ENCODE results near the gene INS.

The INS gene

DNA sequence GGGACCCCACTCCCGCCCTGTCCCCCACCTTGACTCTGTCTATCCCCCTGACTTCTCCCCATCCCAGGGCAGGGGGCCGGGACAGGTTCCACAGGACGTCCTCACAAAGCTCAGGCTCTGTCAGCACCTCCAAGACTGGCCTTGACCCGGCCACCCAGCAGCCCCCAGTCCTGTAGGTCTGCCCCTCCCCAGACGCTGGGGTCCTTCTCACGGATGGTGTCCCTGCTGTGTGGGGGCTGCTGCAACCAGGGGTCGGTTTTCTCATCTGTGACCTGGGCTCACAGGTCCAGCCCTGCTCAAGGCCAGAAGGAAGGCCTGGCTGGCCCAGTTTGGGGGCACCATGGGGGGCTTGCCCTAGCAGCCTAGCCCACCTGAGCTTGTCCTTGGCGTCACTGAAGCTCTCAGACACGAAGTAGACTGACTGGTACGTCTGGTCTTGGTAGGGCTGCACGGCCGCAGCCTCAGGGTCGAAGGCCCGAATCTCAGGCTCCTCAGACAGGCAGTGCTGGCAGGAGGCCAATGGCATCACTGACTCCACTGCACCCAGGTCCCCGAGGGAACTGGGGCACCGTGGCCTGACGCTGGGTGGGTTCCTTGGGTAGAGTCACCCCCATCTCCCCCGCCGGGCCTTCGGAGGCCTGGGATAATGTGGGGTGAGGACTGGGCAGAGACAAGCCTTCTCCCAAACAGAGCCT is 4.0 kb upstream of the INS start:
- DNase-seq: no peak

DNA sequence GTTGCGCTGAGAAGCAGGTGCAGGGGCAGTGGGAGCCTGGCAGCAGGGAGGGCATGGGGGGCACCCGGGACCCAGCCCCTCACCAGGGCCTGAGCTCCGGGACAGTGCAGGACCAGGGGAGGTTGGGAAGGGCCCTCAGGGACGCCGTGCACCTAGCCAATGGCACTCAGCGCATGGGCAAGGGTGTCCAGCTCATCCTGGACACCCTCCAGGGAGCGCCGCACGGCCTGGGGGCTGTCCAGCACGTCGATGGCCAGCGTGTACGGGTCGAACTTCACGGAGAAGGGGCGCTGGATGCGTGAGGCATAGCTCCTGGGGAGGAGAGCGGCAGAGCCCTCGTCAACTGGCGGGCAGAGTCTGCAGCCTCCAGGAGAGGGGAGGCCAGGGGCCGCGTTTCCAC is 3.1 kb upstream of the INS start:
- DNase-seq: no peak

DNA sequence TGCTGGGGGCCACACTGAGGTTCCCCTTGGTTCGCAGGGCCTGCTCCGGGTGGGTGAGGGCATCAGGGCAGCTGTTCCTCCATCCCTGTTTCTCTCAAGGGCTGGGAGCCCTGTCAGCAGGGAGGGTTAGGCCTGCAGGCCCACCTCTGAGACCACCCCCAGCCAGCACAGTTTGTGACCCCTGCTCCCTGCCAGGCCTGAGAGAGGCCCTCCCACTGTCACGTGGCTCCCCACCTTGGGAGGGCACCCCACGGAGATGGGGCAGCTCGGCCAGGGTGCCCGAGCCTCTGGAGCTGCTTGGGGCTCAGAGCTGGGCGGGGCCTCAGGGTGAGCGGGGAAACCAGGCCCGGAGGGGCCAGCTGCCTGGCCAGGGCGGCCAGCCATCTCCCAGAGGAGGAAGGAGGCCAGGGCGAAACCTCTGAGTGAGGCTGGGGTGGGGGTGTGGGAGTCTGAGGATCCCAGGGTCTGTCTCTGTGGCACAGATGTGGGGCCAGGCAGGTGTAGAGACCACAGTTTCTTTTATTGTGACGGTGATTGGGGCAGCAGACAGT is 2.5 kb upstream of the INS start:
- DNase-seq: no peak

GRCh38 chr11:2159536-2160413 is 1.2 kb downstream of the INS start:
- no peak for DNase-seq

- no peak for DNase-seq
Observed at GRCh38 chr11:2158966-2159365, 2.0 kb downstream of the INS start.

GRCh38 chr11:2158296-2158737 is 2.7 kb downstream of the INS start:
- no peak for DNase-seq

DNA sequence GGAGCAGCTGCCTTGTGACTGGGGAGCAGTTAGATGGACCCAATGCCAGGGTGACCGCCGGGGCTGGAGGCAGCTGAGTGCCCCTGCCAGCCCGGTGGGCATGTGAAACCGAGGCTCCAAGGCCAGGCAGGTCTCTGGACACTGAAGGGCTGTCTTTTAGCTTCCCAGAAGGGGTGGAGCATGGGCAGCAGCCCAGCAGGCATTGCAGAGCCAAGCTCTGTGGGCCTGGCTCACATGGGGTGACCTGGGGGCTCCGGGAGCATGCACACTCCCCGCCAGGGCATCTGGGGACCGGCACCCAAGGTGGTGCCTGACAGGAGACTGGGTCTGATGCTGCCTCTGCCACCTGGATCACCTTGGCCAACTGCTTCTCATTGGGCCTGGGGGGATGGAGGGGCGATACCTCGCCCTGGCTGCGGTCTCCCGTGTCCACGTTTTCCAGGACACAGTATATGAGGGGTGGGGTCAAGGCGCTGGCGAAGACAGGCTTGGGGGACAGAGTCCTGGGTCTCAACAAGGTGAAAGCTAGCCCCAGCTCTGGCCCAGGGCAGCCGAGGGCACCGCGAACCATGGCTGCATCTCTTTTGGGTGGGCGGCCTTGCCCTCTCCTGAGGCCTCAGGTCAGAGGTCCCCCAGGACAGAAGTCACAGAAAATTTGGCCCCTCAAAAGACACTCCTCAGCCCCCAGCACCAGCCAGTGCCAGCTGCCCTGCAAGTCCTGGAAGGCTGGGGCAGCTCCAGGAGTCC is 3.5 kb downstream of the INS start:
- no peak for DNase-seq

DNA sequence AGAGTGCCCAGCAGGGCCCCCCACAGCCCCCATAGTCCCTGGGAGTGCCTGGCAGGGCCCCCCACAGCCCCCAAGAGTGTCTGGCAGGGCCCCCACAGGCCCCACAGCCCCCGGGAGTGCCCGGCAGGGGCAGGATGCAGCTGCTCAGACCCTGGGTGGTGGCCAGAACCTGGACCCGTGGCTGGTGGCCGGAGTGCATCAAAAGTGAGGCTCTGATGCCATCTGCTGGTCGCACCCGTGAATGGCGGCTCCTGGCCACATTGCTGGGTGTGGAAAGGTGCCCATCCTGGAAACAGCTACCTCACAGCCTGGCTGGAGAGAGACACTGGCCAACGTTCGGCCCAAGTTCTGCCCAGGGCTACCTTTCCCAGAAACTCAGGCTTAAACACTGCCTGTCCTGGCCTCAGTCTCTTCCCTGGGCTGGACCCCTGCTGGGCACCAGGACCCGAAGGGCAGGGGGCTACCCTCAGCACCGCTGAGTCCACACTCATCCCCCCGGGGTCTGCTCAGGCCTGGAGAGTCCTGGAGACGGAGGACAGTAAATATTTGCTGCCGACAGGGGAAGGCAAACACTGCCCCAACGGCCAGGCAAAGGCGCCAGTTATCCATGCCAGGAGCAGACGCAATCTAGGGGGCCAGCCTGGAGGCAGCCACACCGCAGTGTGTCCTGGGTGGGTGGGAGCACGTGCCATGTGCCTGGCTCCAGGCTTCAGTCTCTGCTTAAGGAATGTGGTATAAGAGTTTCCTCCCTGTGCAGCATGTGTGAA is 4.4 kb downstream of the INS start:
- no peak for DNase-seq

GRCh38 chr11:2155511-2155910 is 5.5 kb downstream of the INS start:
- DNase-seq: no peak

- no peak for DNase-seq
Observed at GRCh38 chr11:2154889-2155288, 6.1 kb downstream of the INS start.

DNA sequence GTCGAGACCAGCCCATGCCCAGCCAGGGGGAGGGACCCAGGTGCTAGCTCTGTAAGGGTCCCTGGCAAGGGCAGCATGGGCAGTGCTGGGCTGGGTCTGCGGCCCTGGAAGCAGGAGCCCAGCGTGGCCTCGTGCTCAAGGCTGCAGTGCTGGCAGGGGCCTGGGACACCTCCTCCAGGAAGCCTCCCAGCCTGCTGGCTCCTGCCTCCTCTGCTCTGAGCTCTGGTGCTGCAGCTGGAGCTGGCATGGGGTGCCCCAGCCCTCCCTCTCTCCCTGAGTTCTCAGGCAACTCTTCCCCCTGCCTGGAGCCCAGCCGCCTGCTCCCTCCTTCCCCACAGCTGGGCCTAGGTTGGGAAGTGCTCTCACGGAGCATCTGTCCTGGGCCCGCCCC is 6.8 kb downstream of the INS start:
- DNase-seq: no peak

GRCh38 chr11:2153581-2154194 is 7.3 kb downstream of the INS start:
- no peak for DNase-seq

DNA sequence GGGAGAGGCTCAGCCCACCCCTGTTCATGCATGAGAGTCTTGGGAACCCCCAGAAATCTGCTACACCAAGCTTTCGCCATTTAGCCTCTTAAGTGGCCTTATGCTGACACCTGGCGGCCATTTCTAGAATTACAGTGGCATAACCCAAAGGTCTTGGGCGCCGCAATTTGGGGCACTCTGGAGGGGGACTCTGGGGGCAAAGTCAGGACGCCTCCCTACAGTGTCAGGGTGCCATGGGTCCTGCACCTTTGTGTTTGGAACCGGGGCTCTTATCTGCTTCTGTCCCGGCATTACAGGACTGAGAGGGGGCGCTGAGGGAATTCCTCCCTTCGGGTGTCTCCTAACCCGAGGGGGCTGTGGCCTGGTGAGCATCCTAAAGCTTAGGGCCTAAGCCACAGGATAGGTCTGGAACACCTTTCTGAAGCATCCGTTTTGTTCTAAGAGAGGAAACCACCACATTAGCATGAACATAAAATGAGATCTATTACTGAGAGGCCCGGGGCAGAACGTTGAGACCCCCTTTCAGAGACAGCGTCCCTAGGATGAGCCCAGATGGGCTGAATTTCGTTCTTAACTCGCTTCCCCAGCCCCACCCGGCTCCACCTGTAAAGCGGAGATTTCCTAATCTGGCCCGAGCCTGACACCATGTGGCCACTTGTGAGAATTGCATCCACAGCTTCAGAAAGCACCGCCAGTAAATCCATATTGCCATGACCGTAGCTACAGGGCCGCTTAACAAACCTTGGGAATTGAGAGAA is 9.3 kb downstream of the INS start:
- DNase-seq: no peak

DNA sequence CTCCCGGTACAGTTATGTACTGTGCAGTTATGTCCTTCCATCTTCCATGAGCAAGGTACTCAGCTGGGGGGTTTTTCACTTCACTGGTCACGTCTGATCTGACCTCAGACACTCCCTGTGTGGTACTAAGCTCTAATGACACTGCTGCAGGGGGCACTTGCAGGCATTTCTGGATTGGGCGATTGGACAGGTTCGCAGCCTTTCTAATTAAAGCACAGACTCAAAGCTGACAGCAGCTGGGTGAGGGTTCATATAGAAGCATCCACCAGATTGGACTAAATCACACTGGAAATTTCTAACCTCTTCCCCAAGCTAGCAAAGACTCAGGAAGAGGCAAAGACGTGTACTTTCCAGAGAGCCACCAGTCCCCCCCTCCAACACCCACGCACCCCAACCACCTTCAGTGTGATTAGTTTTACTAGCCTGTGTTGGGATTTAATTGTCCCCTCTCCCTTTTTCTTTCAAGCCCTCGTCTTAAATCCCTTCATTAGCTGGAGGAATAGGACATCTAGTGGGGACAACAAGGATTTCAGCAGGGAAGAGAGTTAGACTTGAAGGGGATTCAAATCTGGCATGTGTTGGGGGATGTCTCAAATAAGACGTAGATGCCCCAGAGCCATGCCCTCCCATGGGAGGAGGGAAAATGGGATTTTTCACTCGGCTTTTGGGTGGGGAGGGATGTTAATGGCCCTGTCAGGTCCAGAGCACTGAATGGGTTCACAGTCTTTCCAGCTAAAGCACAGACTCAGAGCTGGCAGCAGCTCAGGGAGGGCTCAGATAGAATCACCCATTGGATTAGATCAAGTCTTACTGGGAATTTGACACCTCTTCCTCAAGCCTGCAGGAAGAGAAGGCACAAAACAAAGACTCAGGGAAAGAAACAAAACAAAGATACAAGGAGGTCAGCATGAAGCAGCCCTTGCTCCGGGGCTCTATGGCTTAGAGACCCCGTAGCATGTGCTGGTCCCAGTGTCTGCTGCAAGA is 10.9 kb downstream of the INS start:
- DNase-seq: no peak

DNA sequence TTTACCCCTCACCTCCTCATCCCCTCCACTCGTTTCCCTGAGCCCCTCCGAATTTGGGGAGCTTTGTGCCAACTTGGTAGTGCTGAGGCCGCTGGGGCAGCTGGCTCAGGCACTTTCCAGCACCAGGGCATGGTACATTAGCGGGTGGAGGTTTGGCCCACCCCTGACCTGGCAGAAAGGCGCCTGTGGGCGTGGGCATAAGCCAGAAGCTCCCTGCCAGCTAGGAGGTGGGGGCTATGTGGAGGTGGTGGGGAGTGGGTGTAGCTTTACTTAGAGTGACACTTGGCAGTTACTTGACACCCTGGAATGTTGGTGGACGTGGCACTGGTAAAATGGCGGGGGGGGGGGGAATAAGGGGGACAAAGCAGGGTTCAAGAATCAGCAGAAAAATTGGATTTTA is 11.5 kb downstream of the INS start:
- DNase-seq: no peak

GRCh38 chr11:2148595-2148994 is 12.4 kb downstream of the INS start:
- DNase-seq: no peak

- no peak for DNase-seq
Observed at GRCh38 chr11:2147391-2147790, 13.6 kb downstream of the INS start.

DNA sequence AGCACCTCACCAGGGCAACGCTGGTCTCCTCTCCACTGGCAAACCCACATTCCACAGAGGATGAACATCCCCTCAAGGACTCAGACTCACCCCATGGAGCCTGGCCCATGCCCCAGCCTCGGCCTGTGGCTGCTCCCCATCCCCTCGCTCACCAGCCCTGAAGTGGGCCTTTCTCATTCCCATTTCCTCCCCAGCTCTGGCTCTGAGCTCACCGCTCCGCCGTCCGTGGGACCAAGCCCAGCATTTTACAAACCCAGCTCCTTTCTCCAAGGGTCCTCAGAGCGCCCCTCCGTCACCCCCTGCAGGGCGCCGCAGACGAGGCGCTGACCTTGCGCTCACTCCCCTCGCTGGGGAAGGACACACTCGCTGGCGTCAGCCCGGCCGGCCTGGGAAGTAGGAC is 15.0 kb downstream of the INS start:
- no peak for DNase-seq

DNA sequence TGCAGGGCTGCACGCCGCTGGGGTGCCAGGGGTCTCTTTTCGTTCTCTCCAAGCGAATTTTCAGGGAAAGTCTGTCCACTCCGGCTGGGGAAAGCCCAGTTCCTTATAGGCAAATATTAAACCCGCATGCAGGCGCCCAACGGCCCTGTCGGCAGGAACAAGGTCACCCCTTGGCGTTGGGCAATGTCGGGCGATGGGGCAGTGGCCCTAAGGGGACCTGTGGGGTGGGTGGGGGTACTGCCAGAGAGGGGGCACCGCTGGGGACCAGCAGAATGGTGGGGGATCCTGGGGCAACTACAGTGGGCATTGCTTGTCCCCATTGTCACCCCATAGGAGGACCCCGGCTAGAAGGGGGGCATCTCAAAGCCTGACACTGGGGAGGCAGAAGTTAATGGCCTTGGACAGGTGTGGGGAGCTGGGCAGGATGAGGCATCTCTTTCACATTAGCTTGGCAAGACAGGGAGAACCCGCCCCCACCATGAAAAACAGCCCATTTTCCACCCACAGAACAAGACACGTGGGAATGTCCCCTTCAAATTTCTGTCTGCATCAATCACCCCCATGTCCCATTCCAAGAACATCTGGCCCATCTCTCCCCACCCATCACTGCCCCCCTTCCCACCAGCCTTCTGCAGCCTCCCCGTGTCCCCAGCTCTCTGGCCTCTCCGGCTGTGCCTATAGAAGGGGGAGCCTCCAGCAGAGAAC is 16.3 kb downstream of the INS start:
- DNase-seq: no peak
